Mesenchymal stem cell (in vitro differentiated cells and primary cell): ENCODE measurements around the gene LSM11.

Source experiments
- DNase-seq: peaks from one replicate; pipeline ENCODE4 v3.0.0-alpha.2; 2013
- H2AFZ ChIP-seq: one replicate; pipeline ENCODE4 v1.6.1; 2013; ENCODE audit warnings: low read depth, mild to moderate bottlenecking, control low read depth, inconsistent platforms, low read length, moderate library complexity
- H2AK5ac ChIP-seq: 2 replicates; pipeline ENCODE4 v1.6.1; 2013; ENCODE audit warnings: low read length, moderate library complexity, mild to moderate bottlenecking, inconsistent platforms; ENCODE audit not compliant: severe bottlenecking
- H2BK120ac ChIP-seq: one replicate; pipeline ENCODE4 v1.6.1; 2013; ENCODE audit warnings: low read depth, mild to moderate bottlenecking, inconsistent platforms, low read length, moderate library complexity
- H2BK12ac ChIP-seq, 2 experiments: one replicate each; pipeline ENCODE4 v1.6.1; 2013; ENCODE audit warnings: inconsistent platforms in 2 of 2, low read length in 2 of 2, mild to moderate bottlenecking in 2 of 2, moderate library complexity in 2 of 2, control low read depth in 1 of 2
- H2BK15ac ChIP-seq: one replicate; pipeline ENCODE4 v1.6.1; 2013; ENCODE audit warnings: mild to moderate bottlenecking, low read depth, inconsistent platforms; ENCODE audit not compliant: poor library complexity, severe bottlenecking
- H2BK5ac ChIP-seq: 2 replicates; pipeline ENCODE4 v1.6.1; 2013; ENCODE audit warnings: low read depth, mild to moderate bottlenecking, low read length, control low read depth, inconsistent platforms; ENCODE audit not compliant: poor library complexity, severe bottlenecking
- H3K14ac ChIP-seq, 2 experiments: one replicate each; pipeline ENCODE4 v1.6.1; 2013; ENCODE audit warnings: inconsistent platforms in 2 of 2, low read length in 2 of 2, control low read depth in 1 of 2, mild to moderate bottlenecking in 1 of 2, moderate library complexity in 1 of 2
- H3K18ac ChIP-seq, 2 experiments: one replicate each; pipeline ENCODE4 v1.6.1; 2013; ENCODE audit warnings: inconsistent platforms in 2 of 2, low read length in 2 of 2, control low read depth in 1 of 2, low read depth in 1 of 2, mild to moderate bottlenecking in 1 of 2
- H3K23ac ChIP-seq, 2 experiments: one replicate each; pipeline ENCODE4 v1.6.1; 2013; ENCODE audit warnings: inconsistent platforms in 2 of 2, low read length in 2 of 2, mild to moderate bottlenecking in 2 of 2, moderate library complexity in 2 of 2, control low read depth in 1 of 2
- H3K27ac ChIP-seq: 2 replicates; pipeline ENCODE4 v1.5.1; 2013; ENCODE audit warnings: mild to moderate bottlenecking, moderate library complexity, low read length, control low read depth, inconsistent platforms; ENCODE audit not compliant: poor library complexity, severe bottlenecking
- H3K27me3 ChIP-seq, 2 experiments: 2 replicates each; pipeline versions ENCODE4 v1.6.1 to v1.7.0; 2013; ENCODE audit warnings: low read length in 2 of 2, mild to moderate bottlenecking in 2 of 2, moderate library complexity in 2 of 2, control low read depth in 1 of 2, inconsistent platforms in 1 of 2; ENCODE audit not compliant: control insufficient read depth in 1 of 2, insufficient read depth in 1 of 2
- H3K36me3 ChIP-seq, 2 experiments: 2 replicates each; pipeline versions ENCODE4 v1.6.1 to v1.7.0; 2013; ENCODE audit warnings: low read length in 2 of 2, control low read depth in 1 of 2, inconsistent platforms in 1 of 2, low read depth in 1 of 2, mild to moderate bottlenecking in 1 of 2; ENCODE audit not compliant: insufficient read depth in 2 of 2, control insufficient read depth in 1 of 2
- H3K4ac ChIP-seq, 2 experiments: one replicate each; pipeline ENCODE4 v1.6.1; 2013; ENCODE audit warnings: inconsistent platforms in 2 of 2, low read length in 2 of 2, mild to moderate bottlenecking in 2 of 2, moderate library complexity in 2 of 2, control low read depth in 1 of 2, low read depth in 1 of 2
- H3K4me1 ChIP-seq: 2 replicates; pipeline ENCODE4 v1.6.1; 2013; ENCODE audit warnings: low read depth, low read length, control low read depth; ENCODE audit not compliant: control insufficient read depth, insufficient read depth
- H3K4me2 ChIP-seq: 2 replicates; pipeline ENCODE4 v1.6.1; 2013; ENCODE audit warnings: low read length, mild to moderate bottlenecking, inconsistent platforms; ENCODE audit not compliant: poor library complexity, severe bottlenecking
- H3K4me3 ChIP-seq, 2 experiments: 2 replicates each; pipeline versions ENCODE4 v1.5.1 to v1.7.0; 2013; ENCODE audit warnings: low read length in 2 of 2, mild to moderate bottlenecking in 2 of 2, control low read depth in 1 of 2, low read depth in 1 of 2; ENCODE audit not compliant: insufficient read depth in 1 of 2
- H3K79me1 ChIP-seq: replicated peaks from 2 replicates; pipeline ENCODE4 v1.6.1; 2013; ENCODE audit warnings: mild to moderate bottlenecking, control low read depth, low read length, inconsistent platforms; ENCODE audit not compliant: poor library complexity, severe bottlenecking
- H3K9ac ChIP-seq: 2 replicates; pipeline ENCODE4 v1.7.0; 2013; ENCODE audit warnings: mild to moderate bottlenecking, low read length, moderate library complexity
- H3K9me3 ChIP-seq: 2 replicates; pipeline ENCODE4 v1.7.0; 2013; ENCODE audit warnings: mild to moderate bottlenecking, low read length; ENCODE audit not compliant: control insufficient read depth
- H4K8ac ChIP-seq: one replicate; pipeline ENCODE4 v1.6.1; 2013; ENCODE audit warnings: inconsistent platforms, mild to moderate bottlenecking, low read length, moderate library complexity
- H4K91ac ChIP-seq: one replicate; pipeline ENCODE4 v1.6.1; 2013; ENCODE audit warnings: mild to moderate bottlenecking, low read length, inconsistent platforms
- WGBS: methylation state at CpG from one replicate; pipeline ENCODE4 v1.1.7; 2013; ENCODE audit warnings: mixed read lengths; 5-methylcytosine and 5-hydroxymethylcytosine counted together

Gene LSM11

GRCh38 chr5:157745041-157745456 lies 1.5 kb downstream of the LSM11 start:
- H2BK5ac ChIP-seq = no peak overlapping the region
- H3K27me3 ChIP-seq = no peaks in the 10 kb centered on the region
- H3K14ac ChIP-seq = no peak overlapping the region
- no peak overlapping the region for H4K8ac ChIP-seq
- no peak overlapping the region for H3K4ac ChIP-seq
- no peak overlapping the region for H3K18ac ChIP-seq
- WGBS = 74% methylated on average over 4 of the region's 4 CpGs
- H2BK15ac ChIP-seq = no peak overlapping the region
- H2AK5ac ChIP-seq = no peak overlapping the region
- peaks cover 8% of the 10 kb centered on the region for H3K4me1 ChIP-seq
- H3K23ac ChIP-seq = no peak overlapping the region
- no peaks in the 10 kb centered on the region for H3K9me3 ChIP-seq
- no peak overlapping the region for H2BK12ac ChIP-seq
- H3K4me2 ChIP-seq = no peak overlapping the region
- H2AFZ ChIP-seq = no peak overlapping the region
- no peak for DNase-seq
- H3K27ac ChIP-seq = no peak overlapping the region
- no peak overlapping the region for H2BK120ac ChIP-seq
- H3K79me1 ChIP-seq = peaks cover 19% of the 10 kb centered on the region
- H3K9ac ChIP-seq = peak overlapping the region; percentile 89
- H4K91ac ChIP-seq = no peak overlapping the region
- peak overlapping the region in 1 of 2 experiments; percentile 93 for H3K4me3 ChIP-seq
- H3K36me3 ChIP-seq = peaks cover 0 to 3% of the 10 kb centered on the region in 2 experiments

GRCh38 chr5:157747173-157747740 lies 3.7 kb downstream of the LSM11 start:
- Histone ChIP-seq H3K4me3 (no peak overlapping the region), H3K79me1 (peaks cover 19% of the 10 kb centered on the region), H2AFZ (no peak overlapping the region), H2BK15ac (no peak overlapping the region), H3K4me1 (peaks cover 8% of the 10 kb centered on the region), H3K9ac (peak overlapping the region; percentile 52), H2BK5ac (no peak overlapping the region), H3K27ac (no peak overlapping the region), H2BK120ac (no peak overlapping the region), H3K36me3 (peaks cover 0 to 4% of the 10 kb centered on the region in 2 experiments), H4K91ac (no peak overlapping the region), H3K18ac (no peak overlapping the region), H4K8ac (no peak overlapping the region), H2AK5ac (no peak overlapping the region), H3K27me3 (no peaks in the 10 kb centered on the region), H3K14ac (no peak overlapping the region), H3K23ac (no peak overlapping the region), H3K4ac (no peak overlapping the region), H2BK12ac (no peak overlapping the region), H3K9me3 (no peaks in the 10 kb centered on the region), H3K4me2 (no peak overlapping the region)
- WGBS = 89% methylated on average over 6 of the region's 6 CpGs
- no peak for DNase-seq

- Histone ChIP-seq H3K9me3 (no peaks in the 10 kb centered on the region), H3K79me1 (peaks cover 19% of the 10 kb centered on the region), H3K4ac (no peak overlapping the region), H3K27ac (peak overlapping the region; percentile 42), H3K27me3 (no peaks in the 10 kb centered on the region), H2BK15ac (no peak overlapping the region), H3K4me3 (no peak overlapping the region), H2AK5ac (no peak overlapping the region), H3K4me1 (peaks cover 8% of the 10 kb centered on the region), H3K18ac (no peak overlapping the region), H4K8ac (peak overlapping the region; percentile 31), H2BK120ac (no peak overlapping the region), H3K14ac (no peak overlapping the region), H3K9ac (peak overlapping the region; percentile 52), H3K36me3 (peaks cover 0 to 8% of the 10 kb centered on the region in 2 experiments), H3K4me2 (no peak overlapping the region), H2BK12ac (no peak overlapping the region), H3K23ac (no peak overlapping the region), H4K91ac (no peak overlapping the region), H2AFZ (no peak overlapping the region), H2BK5ac (no peak overlapping the region)
- peak; percentile 29 for DNase-seq
- 95% methylated on average over 4 of the region's 8 CpGs for WGBS
These were observed 4.5 kb downstream of the LSM11 start for GRCh38 chr5:157747766-157748700.

- H3K27me3 ChIP-seq = no peaks in the 10 kb centered on the region
- H2BK12ac ChIP-seq = no peak overlapping the region
- H3K23ac ChIP-seq = no peak overlapping the region
- H3K14ac ChIP-seq = no peak overlapping the region
- peak; percentile 75 for DNase-seq
- H4K91ac ChIP-seq = no peak overlapping the region
- no peak overlapping the region for H2BK15ac ChIP-seq
- no peak overlapping the region for H4K8ac ChIP-seq
- H2BK5ac ChIP-seq = no peak overlapping the region
- peaks cover 8% of the 10 kb centered on the region for H3K4me1 ChIP-seq
- no peak overlapping the region for H3K4me2 ChIP-seq
- peaks cover 0 to 17% of the 10 kb centered on the region in 2 experiments for H3K36me3 ChIP-seq
- H3K9ac ChIP-seq = peak overlapping the region; percentile 55
- H3K27ac ChIP-seq = no peak overlapping the region
- no peak overlapping the region for H2BK120ac ChIP-seq
- no peak overlapping the region for H3K4me3 ChIP-seq
- no peak overlapping the region for H3K18ac ChIP-seq
- peaks cover 18% of the 10 kb centered on the region for H3K79me1 ChIP-seq
- no peaks in the 10 kb centered on the region for H3K9me3 ChIP-seq
- no peak overlapping the region for H2AK5ac ChIP-seq
- H2AFZ ChIP-seq = no peak overlapping the region
- WGBS = 50% methylated on average over 3 of the region's 4 CpGs
- H3K4ac ChIP-seq = no peak overlapping the region
These were observed 5.4 kb downstream of the LSM11 start for GRCh38 chr5:157748760-157749461.
